IPS-18a (cell line): ENCODE data around the gene GPATCH8.
"Not testable (repeated sequence)": the region's sequence is repeated elsewhere in the genome, so short reads cannot be mapped to it uniquely, and the experiment has no call there.

Source experiments
- H3K27ac ChIP-seq: one replicate; pipeline ENCODE4 v1.5.1; 2013; ENCODE audit warnings: low read length
- H3K27me3 ChIP-seq: one replicate; pipeline ENCODE4 v1.6.1; 2013; ENCODE audit warnings: mild to moderate bottlenecking, low read length; ENCODE audit not compliant: control insufficient read depth, insufficient read depth
- H3K36me3 ChIP-seq: one replicate; pipeline ENCODE4 v1.6.1; 2013; ENCODE audit warnings: low read depth, low read length; ENCODE audit not compliant: control insufficient read depth
- H3K4me1 ChIP-seq: one replicate; pipeline ENCODE4 v1.6.1; 2013; ENCODE audit warnings: low read depth, low read length; ENCODE audit not compliant: control insufficient read depth
- H3K4me3 ChIP-seq: one replicate; pipeline ENCODE4 v1.5.1; 2013; ENCODE audit warnings: low read length
- H3K9ac ChIP-seq: one replicate; pipeline ENCODE4 v1.6.1; 2013; ENCODE audit warnings: mild to moderate bottlenecking, low read length, moderate library complexity
- H3K9me3 ChIP-seq: one replicate; pipeline ENCODE4 v1.6.1; 2013; ENCODE audit warnings: low read depth, low read length; ENCODE audit not compliant: control insufficient read depth

Gene GPATCH8

DNA sequence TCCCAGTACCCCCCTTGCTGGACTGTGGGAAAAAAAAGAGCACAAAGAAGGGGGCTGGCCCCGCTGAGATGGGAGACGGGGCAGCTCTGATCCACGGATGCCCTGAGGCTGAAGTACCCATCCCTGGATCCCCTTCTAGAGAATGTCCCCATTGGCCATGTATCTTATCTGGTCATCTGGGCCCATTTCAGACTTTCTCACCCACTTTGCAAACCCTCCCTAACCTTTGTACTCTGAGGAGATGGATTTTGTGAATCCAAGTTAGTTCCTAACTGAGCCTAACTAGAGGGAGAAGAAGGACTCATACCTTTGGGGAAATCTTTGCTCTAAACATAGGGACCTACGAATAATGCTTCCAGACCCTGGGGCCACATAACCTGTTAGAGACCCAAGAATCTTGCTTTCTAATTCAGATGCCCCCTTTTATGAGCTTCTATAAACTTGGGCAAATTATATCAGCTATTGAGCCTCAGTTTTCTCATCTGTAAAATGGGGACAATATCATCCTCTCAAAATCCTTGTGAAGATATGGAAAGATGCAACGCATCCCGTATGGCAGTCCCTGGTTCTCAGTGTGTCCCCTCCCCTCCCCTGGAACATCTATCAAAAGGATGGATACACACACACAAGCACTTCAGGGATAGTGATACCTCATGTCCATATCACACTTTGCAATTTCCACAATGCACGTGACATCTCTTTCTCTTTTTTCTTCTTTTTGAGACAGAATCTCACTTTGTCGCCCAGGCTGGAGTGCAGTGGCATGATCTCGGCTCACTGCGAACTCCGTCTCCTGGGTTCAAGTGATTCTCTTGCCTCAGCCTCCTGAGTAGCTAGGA lies 37.3 kb upstream of the GPATCH8 start:
- Histone ChIP-seq H3K4me3 (peak overlapping the region; percentile 29), H3K27me3 (peaks cover 62% of the 10 kb centered on the region)

GRCh38 chr17:44539673-44540072 lies 36.5 kb upstream of the GPATCH8 start:
- H3K27ac ChIP-seq, result no peak overlapping the region
- H3K9ac ChIP-seq, result no peak overlapping the region
- peaks cover 54% of the 10 kb centered on the region for H3K4me1 ChIP-seq
- H3K27me3 ChIP-seq, result peaks cover 54% of the 10 kb centered on the region
- H3K4me3 ChIP-seq, result peak overlapping the region; percentile 29
- H3K9me3 ChIP-seq, result no peaks in the 10 kb centered on the region
- no peaks in the 10 kb centered on the region for H3K36me3 ChIP-seq

More for the DNA sequence above, 37.3 kb upstream of the GPATCH8 start:
- Histone ChIP-seq H3K9ac (no peak overlapping the region), H3K9me3 (no peaks in the 10 kb centered on the region), H3K4me1 (peaks cover 59% of the 10 kb centered on the region), H3K27ac (no peak overlapping the region), H3K36me3 (no peaks in the 10 kb centered on the region)

DNA sequence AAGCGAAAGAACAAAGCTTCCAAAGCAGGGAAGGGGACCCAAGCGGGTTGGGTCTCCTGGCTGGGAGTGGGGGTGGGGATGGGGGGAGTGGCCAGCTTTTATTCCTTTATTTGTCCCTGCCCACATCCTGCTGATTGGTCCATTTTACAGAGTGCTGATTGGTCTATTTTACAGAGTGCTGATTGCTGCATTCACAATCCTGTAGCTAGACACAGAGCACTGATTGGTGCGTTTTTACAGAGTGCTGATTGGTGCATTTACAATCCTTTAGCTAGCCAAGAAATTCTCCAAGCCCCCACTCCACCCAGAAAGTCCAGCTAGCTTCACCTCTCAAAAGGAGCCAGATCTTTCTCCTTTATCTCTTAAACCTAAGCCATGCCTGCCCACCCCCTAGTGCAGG lies 34.7 kb upstream of the GPATCH8 start:
- H3K36me3 ChIP-seq, H3K4me3 ChIP-seq, H3K9me3 ChIP-seq, H3K9ac ChIP-seq, H3K27ac ChIP-seq: not testable (repeated sequence)
- Histone ChIP-seq H3K4me1 (peaks cover 43% of the 10 kb centered on the region), H3K27me3 (peaks cover 44% of the 10 kb centered on the region)

GRCh38 chr17:44536090-44536953 lies 33.1 kb upstream of the GPATCH8 start:
- Histone ChIP-seq H3K9ac (no peak overlapping the region), H3K36me3 (no peaks in the 10 kb centered on the region), H3K9me3 (no peaks in the 10 kb centered on the region), H3K4me3 (no peak overlapping the region), H3K27me3 (peaks cover 38% of the 10 kb centered on the region), H3K27ac (no peak overlapping the region), H3K4me1 (peaks cover 28% of the 10 kb centered on the region)

DNA sequence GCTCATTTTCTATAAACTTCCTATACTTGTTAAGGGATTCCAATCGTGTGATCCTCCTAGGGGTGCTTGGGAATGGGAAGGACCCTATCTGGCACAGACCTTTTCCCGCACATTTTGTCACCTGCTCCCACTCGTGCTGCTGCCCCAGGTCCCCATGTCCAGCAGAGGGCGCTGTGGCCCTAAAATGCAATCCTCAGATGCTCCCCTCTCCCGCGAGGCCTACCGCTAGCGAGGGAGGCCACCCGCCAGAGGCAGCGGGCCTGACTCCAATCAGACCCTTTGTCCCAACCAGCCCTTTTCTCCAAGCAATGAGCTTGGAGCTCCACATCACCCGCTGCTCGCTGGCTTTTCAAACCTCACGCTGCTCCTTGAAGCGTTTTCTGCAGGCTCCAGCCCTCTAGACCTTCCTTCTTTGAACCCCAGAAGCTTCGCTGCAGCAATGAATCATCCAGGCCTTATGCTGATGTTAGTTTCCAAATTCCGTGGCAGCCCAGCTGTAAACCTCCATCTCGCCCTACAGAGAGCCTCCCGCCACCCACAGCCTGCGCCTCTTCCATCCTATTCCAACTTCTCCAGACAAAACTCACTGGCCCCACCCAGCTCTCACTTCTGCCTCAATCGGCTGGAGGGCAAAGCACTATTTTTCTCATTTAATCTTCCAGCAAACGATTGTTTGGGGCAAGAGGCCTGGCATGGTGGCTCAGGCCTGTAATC lies 30.5 kb upstream of the GPATCH8 start:
- Histone ChIP-seq H3K9ac (no peak overlapping the region), H3K9me3 (no peaks in the 10 kb centered on the region), H3K4me1 (peaks cover 15% of the 10 kb centered on the region), H3K4me3 (no peak overlapping the region), H3K36me3 (no peaks in the 10 kb centered on the region), H3K27me3 (peaks cover 25% of the 10 kb centered on the region), H3K27ac (no peak overlapping the region)

DNA sequence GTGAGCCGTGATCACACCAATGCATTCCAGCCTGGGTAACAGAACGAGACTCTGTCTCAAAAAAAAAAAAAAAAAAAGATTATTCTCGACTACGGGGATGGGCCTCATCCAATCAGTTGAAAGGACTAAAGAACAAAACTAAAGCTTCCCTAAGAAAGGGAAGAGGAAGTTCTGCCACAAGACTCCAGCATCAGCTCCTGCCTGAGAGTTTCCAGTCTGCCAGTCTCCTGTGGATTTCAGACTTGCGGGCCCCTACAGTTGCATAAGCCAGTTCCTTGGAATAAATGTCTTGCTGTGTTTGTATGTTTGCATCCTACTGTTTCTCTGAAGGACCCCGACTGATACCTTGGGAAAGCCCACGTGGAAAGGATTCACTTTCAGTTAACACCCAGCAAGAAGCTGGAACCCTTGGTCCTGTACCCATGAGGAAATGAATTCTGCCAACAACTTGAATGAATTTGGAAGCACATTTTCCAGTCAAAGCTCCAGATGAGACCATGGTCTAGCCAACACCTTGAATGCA lies 27.8 kb upstream of the GPATCH8 start:
- Histone ChIP-seq H3K4me3 (no peak overlapping the region), H3K27ac (no peak overlapping the region), H3K27me3 (peaks cover 3% of the 10 kb centered on the region), H3K36me3 (no peaks in the 10 kb centered on the region), H3K9me3 (peaks cover 6% of the 10 kb centered on the region), H3K4me1 (peaks cover 5% of the 10 kb centered on the region), H3K9ac (no peak overlapping the region)

- H3K9ac ChIP-seq, result no peak overlapping the region
- peaks cover 5% of the 10 kb centered on the region for H3K4me1 ChIP-seq
- H3K36me3 ChIP-seq, result no peaks in the 10 kb centered on the region
- no peak overlapping the region for H3K27ac ChIP-seq
- no peak overlapping the region for H3K4me3 ChIP-seq
- peaks cover 6% of the 10 kb centered on the region for H3K9me3 ChIP-seq
- no peaks in the 10 kb centered on the region for H3K27me3 ChIP-seq
Observed at GRCh38 chr17:44529864-44530263, 26.7 kb upstream of the GPATCH8 start.

DNA sequence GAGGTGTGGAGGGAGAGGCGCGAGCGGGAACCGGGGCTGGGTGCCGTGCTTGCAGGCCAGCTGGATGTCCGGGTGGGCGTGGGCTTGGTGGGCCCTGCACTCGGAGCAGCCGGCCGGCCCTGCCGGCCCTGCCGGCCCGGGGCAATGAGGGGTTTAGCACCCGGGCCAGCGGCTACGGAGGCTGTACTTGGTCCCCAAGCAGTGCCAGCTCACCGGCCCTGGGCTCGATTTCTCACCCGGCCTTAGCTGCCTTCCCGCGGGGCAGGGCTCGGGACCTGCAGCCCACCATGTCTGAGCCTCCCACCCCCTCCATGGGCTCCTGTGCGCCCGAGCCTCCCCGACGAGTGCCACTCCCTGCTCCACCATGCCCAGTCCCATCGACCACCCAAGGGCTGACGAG lies 24.7 kb upstream of the GPATCH8 start:
- H3K4me3 ChIP-seq, result no peak overlapping the region
- no peaks in the 10 kb centered on the region for H3K4me1 ChIP-seq
- H3K9ac ChIP-seq, result no peak overlapping the region
- no peak overlapping the region for H3K27ac ChIP-seq
- no peaks in the 10 kb centered on the region for H3K36me3 ChIP-seq
- H3K9me3 ChIP-seq, result peaks cover 6% of the 10 kb centered on the region
- no peaks in the 10 kb centered on the region for H3K27me3 ChIP-seq

DNA sequence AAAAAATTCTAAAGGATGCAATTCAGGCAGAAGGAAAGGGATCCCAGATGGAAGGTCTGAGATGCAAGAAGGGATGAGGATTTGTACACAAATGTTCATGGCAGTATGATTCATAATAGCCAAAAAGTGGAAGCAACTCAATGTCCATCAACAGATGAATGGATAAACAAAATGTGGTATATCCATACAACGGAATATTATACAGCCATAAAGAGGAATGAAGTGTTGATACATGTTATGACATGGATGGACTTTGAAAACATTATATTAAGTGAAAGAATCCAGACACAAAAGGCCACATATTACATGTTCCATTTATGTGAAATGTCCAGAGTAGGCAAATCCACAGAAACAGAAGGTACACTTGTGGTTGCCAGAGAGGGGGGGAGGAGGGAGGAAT lies 23.9 kb upstream of the GPATCH8 start:
- no peaks in the 10 kb centered on the region for H3K36me3 ChIP-seq
- no peaks in the 10 kb centered on the region for H3K27me3 ChIP-seq
- H3K27ac ChIP-seq, result no peak overlapping the region
- peaks cover 6% of the 10 kb centered on the region for H3K9me3 ChIP-seq
- H3K9ac ChIP-seq, result no peak overlapping the region
- no peaks in the 10 kb centered on the region for H3K4me1 ChIP-seq
- no peak overlapping the region for H3K4me3 ChIP-seq

DNA sequence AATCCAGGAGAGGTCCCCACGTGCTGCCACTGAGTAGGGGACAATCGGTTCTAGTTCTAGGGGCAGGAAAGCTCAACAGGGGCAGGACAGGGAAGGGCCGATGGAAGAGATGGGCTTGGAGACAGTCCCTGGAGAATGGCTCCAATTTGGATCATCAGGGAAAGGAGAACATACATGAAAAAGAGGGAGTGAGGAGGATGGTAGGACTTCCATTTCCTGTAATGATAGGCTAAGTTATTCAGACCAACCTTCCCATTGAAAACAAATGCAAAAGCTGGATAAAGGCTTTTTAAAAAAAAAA lies 20.4 kb upstream of the GPATCH8 start:
- no peak overlapping the region for H3K4me3 ChIP-seq
- H3K36me3 ChIP-seq, result no peaks in the 10 kb centered on the region
- peaks cover 6% of the 10 kb centered on the region for H3K9me3 ChIP-seq
- H3K27me3 ChIP-seq, result no peaks in the 10 kb centered on the region
- H3K27ac ChIP-seq, result no peak overlapping the region
- H3K4me1 ChIP-seq, result no peaks in the 10 kb centered on the region
- H3K9ac ChIP-seq, result no peak overlapping the region

GRCh38 chr17:44522883-44523671 lies 19.9 kb upstream of the GPATCH8 start:
- H3K27me3 ChIP-seq, result no peaks in the 10 kb centered on the region
- no peak overlapping the region for H3K9ac ChIP-seq
- H3K4me1 ChIP-seq, result no peaks in the 10 kb centered on the region
- H3K9me3 ChIP-seq, result peaks cover 6% of the 10 kb centered on the region
- no peak overlapping the region for H3K4me3 ChIP-seq
- H3K27ac ChIP-seq, result no peak overlapping the region
- H3K36me3 ChIP-seq, result no peaks in the 10 kb centered on the region
